GM12878 (cell line): ENCODE results near the gene LRRC61. TPM values are rescaled to one million over a fixed set of nuclear protein-coding genes. Genes with fewer than 3 reads are reported as not detected.

Experiments used
- BCL11A ChIP-seq: IDR thresholded peaks from 2 replicates; pipeline ENCODE4 v1.6.1; 2011; ENCODE audit warnings: low read depth, low read length
- BMI1 ChIP-seq: fragments of 450-650 bp; IDR thresholded peaks from 2 replicates; pipeline ENCODE4 v1.6.1; 2016; ENCODE audit warnings: mild to moderate bottlenecking, moderate library complexity, borderline replicate concordance
- CBFB ChIP-seq: IDR thresholded peaks from 2 replicates; pipeline ENCODE4 v1.6.1; 2016; ENCODE audit warnings: antibody characterized with exemption, low read depth
- DPF2 ChIP-seq: fragments of 450-650 bp; IDR thresholded peaks from 2 replicates; pipeline ENCODE4 v1.6.1; 2017; ENCODE audit warnings: mild to moderate bottlenecking
- E4F1 ChIP-seq: fragments of 450-650 bp; IDR thresholded peaks from 2 replicates; pipeline ENCODE4 v1.6.1; 2018; ENCODE audit warnings: borderline replicate concordance, mild to moderate bottlenecking; ENCODE audit not compliant: partially characterized antibody
- EGR1 ChIP-seq, 2 experiments: IDR thresholded peaks; 1 replicate in 1 of 2; 2 replicates in 1 of 2; pipeline ENCODE4 v1.6.1; 2011 to 2012; ENCODE audit warnings: low read depth in 2 of 2, low read length in 2 of 2, borderline replicate concordance in 1 of 2, mild to moderate bottlenecking in 1 of 2, moderate library complexity in 1 of 2
- GABPA ChIP-seq: IDR thresholded peaks from 2 replicates; pipeline ENCODE4 v1.6.1; 2014; ENCODE audit warnings: antibody characterized with exemption, low read depth, mild to moderate bottlenecking, inconsistent platforms
- IKZF2 ChIP-seq, 2 experiments: fragments of 450-650 bp; IDR thresholded peaks; 2 replicates each; pipeline ENCODE4 v1.6.1; 2017; ENCODE audit warnings: mild to moderate bottlenecking in 2 of 2, moderate library complexity in 2 of 2
- IRF4 ChIP-seq: IDR thresholded peaks from 2 replicates; pipeline ENCODE4 v1.6.1; 2011; ENCODE audit warnings: low read depth, low read length
- MEF2A ChIP-seq: IDR thresholded peaks from 2 replicates; pipeline ENCODE4 v1.6.1; 2011; ENCODE audit warnings: low read depth, mild to moderate bottlenecking, low read length, moderate library complexity; ENCODE audit not compliant: insufficient read depth
- MYC ChIP-seq: IDR thresholded peaks from 2 replicates; pipeline ENCODE4 v1.6.1; 2011; ENCODE audit warnings: mild to moderate bottlenecking, low read length, moderate library complexity, inconsistent platforms; ENCODE audit not compliant: insufficient read depth, insufficient replicate concordance, insufficient read length, severe bottlenecking
- NR2F1 ChIP-seq: fragments of 450-650 bp; conservative IDR thresholded peaks from 2 replicates; pipeline ENCODE4 v1.6.1; 2017; ENCODE audit warnings: mild to moderate bottlenecking
- NRF1 ChIP-seq: conservative IDR thresholded peaks from 2 replicates; pipeline ENCODE4 v1.6.1; 2011; ENCODE audit warnings: mild to moderate bottlenecking, low read depth, low read length, improper control_type of control experiment
- PAX5 ChIP-seq: IDR thresholded peaks from 2 replicates; pipeline ENCODE4 v1.6.1; 2011; ENCODE audit warnings: low read depth, low read length, borderline replicate concordance
- PAX8 ChIP-seq: fragments of 450-650 bp; IDR thresholded peaks from 2 replicates; pipeline ENCODE4 v1.6.1; 2017; ENCODE audit warnings: mild to moderate bottlenecking, moderate library complexity
- PML ChIP-seq: IDR thresholded peaks from 2 replicates; pipeline ENCODE4 v1.6.1; 2012; ENCODE audit warnings: low read length, inconsistent platforms
- POLR2A ChIP-seq: IDR thresholded peaks from 2 replicates; pipeline ENCODE4 v1.6.1; 2011; ENCODE audit warnings: low read depth, mild to moderate bottlenecking, low read length
- POU2F2 ChIP-seq: IDR thresholded peaks from 3 replicates; pipeline ENCODE4 v1.6.1; 2011; ENCODE audit warnings: low read depth, mild to moderate bottlenecking, low read length, borderline replicate concordance
- RAD21 ChIP-seq: IDR thresholded peaks from 2 replicates; pipeline ENCODE4 v1.6.1; 2011; ENCODE audit warnings: mild to moderate bottlenecking, low read depth, low read length, moderate library complexity; ENCODE audit not compliant: insufficient read depth
- RELA ChIP-seq: fragments of 450-650 bp; IDR thresholded peaks from 2 replicates; pipeline ENCODE4 v1.8.0; 2014; ENCODE audit warnings: borderline replicate concordance; ENCODE audit not compliant: partially characterized antibody
- SMAD5 ChIP-seq: IDR thresholded peaks from 2 replicates; pipeline ENCODE4 v1.6.1; 2016; ENCODE audit warnings: antibody characterized with exemption, low read depth
- SREBF1 ChIP-seq: IDR thresholded peaks from 2 replicates; pipeline ENCODE4 v1.6.1; 2012; ENCODE audit warnings: mild to moderate bottlenecking, low read length
- TAF1 ChIP-seq: IDR thresholded peaks from 2 replicates; pipeline ENCODE4 v1.6.1; 2011; ENCODE audit warnings: mild to moderate bottlenecking, low read depth, low read length, borderline replicate concordance
- ZNF207 ChIP-seq: fragments of 450-650 bp; IDR thresholded peaks from 2 replicates; pipeline ENCODE4 v1.6.1; 2014; ENCODE audit warnings: antibody characterized with exemption, mild to moderate bottlenecking, borderline replicate concordance
- ZNF217 ChIP-seq: fragments of 450-650 bp; IDR thresholded peaks from 2 replicates; pipeline ENCODE4 v1.6.1; 2017; ENCODE audit warnings: antibody characterized with exemption, mild to moderate bottlenecking
- ZNF687 ChIP-seq: fragments of 450-650 bp; IDR thresholded peaks from 2 replicates; pipeline ENCODE4 v1.6.1; 2017; ENCODE audit warnings: mild to moderate bottlenecking, moderate library complexity
- polyA plus RNA-seq, 11 experiments: library from polyadenylated mRNA; depleted of rRNA in 4 of 11; unstranded in 6 of 11; stranded (reverse) in 5 of 11; fragments of >200 nt; fragmentation: Nextera tagmentation in 4 of 11; fragmentation: Illumina TruSeq in 1 of 11; extraction: Ambion mirVana in 4 of 11; extraction: Trizol in 1 of 11; gene quantifications; 1 replicate in 1 of 11; 2 replicates in 10 of 11; pipeline versions ENCODE4 v1.2.1 to v1.2.3, GENCODE V29; 2011 to 2016; ENCODE audit warnings: inconsistent platforms in 2 of 11, missing spikeins in 2 of 11, low read depth in 1 of 11
- total RNA-seq, 4 experiments: library from RNA; depleted of rRNA in 3 of 4; stranded (reverse); fragments of >200 nt in 3 of 4; fragmentation: Illumina TruSeq in 1 of 4; extraction: Trizol in 1 of 4; gene quantifications; 2 replicates each; pipeline versions ENCODE4 v1.2.1 to v1.2.3, GENCODE V29; 2013 to 2021

Gene LRRC61
- total and polyA plus RNA-seq, 10 of the 15 experiments (the other 5 are each of a cell fraction or from before 2014, with no cell fraction given): 1.4 to 54.2 (median 21.8) TPM

DNA sequence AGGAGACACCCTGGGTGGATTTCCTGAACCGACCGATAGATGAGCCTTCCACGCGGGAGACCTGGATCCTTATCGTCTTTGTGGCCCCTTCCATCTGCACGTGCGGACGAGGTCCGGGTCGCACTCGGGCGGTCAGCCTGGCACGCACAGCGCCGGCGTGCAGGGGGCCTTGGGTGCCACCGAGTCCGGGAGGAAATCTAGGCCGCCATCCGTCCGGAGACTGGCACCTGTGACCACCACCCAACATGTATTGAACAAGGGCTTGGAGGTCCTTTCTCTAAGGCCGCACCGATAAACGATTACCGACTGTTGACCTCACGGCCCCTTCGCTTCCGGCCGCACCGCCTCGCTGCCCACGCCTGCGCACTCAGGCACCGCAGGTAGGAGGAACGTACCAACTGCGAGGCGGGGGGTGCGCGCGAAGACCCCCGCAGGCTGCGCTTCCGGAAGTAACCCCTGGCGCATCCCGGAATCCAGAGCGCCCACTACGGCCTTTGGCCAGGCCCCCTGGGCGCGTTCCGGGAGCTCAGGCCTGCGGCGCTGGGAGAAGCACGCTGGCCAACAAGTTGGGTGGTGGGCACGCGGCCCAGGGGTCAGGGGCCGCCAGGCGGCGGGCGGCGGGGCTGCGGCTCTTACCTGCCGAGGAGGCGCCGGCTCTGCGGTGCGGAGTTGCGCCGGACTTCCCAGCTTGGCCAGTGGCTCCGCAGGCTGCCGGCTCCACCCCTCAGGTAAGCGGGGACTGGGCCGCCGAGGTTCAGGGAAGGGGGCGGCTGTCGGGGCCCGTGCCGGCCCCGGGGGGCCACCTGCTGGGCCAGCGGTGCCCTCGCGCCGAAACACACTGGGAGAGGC is at the start of gene LRRC61, which contains the start of gene ACTR3C (continued):
- TF ChIP-seq ZNF687: peak; percentile 96
- TF ChIP-seq IRF4: no peak
- TF ChIP-seq E4F1: peak; percentile 56
- peak; percentile 94 for TF ChIP-seq DPF2
- TF ChIP-seq NR2F1: peak; percentile 100
- no peak; the same call in 1 of the 2 replicates for TF ChIP-seq BCL11A
- TF ChIP-seq TAF1: peak; percentile 81
- peak; percentile 92 for TF ChIP-seq POLR2A
- peak in 1 of 2 experiments; percentile 34; a peak in 1 of 3 replicates for TF ChIP-seq EGR1 (IDR thresholded peaks at IDR 0.05; ENCODE audit: borderline replicate concordance in 1 of 2, low read depth in 2 of 2, low read length in 2 of 2)
- peak; percentile 28 for TF ChIP-seq RELA
- TF ChIP-seq RAD21: peak; percentile 15; the same call in 1 of the 2 replicates
- 0 out of 2 replicates have a peak, but pooled peaks have one; percentile 48 for TF ChIP-seq ZNF207
- 0 out of 2 replicates have a peak, but pooled peaks have one; percentile 57 for TF ChIP-seq ZNF217
- peak in 1 of 2 experiments; percentile 34; a peak in 2 of 4 replicates for TF ChIP-seq IKZF2 (IDR thresholded peaks at IDR 0.05)
- TF ChIP-seq BMI1: no peak
- TF ChIP-seq MYC: peak; percentile 91
- TF ChIP-seq SMAD5: peak; percentile 85
- peak; percentile 79 for TF ChIP-seq POU2F2
- peak; percentile 57; the same call in 1 of the 2 replicates for TF ChIP-seq SREBF1
- TF ChIP-seq PML: peak; percentile 80
- TF ChIP-seq PAX8: no peak
- TF ChIP-seq GABPA: 0 out of 2 replicates have a peak, but pooled peaks have one; percentile 30
- peak; percentile 79; the same call in 1 of the 2 replicates for TF ChIP-seq PAX5
- TF ChIP-seq NRF1: peak; percentile 58
- TF ChIP-seq MEF2A: no peak
- TF ChIP-seq CBFB: peak; percentile 70
